GM19351 (cell line): ENCODE measurements around the gene ZNF407.
"Not testable (repeated sequence)": the region's sequence is repeated elsewhere in the genome, so short reads cannot be mapped to it uniquely, and the experiment has no call there.

Source experiments
- ATAC-seq: cut with Tn5 transposase; IDR thresholded peaks from one replicate; pipeline ENCODE4 v1.9.1; 2021; ENCODE audit warnings: mild to moderate bottlenecking, moderate library complexity; ENCODE audit not compliant: unreplicated experiment

The ZNF407 gene

GRCh38 chr18:74951165-74951760 lies 353.6 kb downstream of the ZNF407 start:
- no peak for ATAC-seq

GRCh38 chr18:74957588-74958224 lies 360.0 kb downstream of the ZNF407 start:
- ATAC-seq: no peak

- no peak for ATAC-seq
Measured at GRCh38 chr18:74959216-74959615, 361.5 kb downstream of the ZNF407 start.

GRCh38 chr18:74961596-74961995 lies 363.9 kb downstream of the ZNF407 start:
- no peak for ATAC-seq

GRCh38 chr18:74963820-74964446 lies 366.3 kb downstream of the ZNF407 start:
- ATAC-seq: peak; percentile 90

- ATAC-seq: no peak
Measured at GRCh38 chr18:74965682-74966081, 368.0 kb downstream of the ZNF407 start.

GRCh38 chr18:74967438-74967837 lies 369.8 kb downstream of the ZNF407 start:
- no peak for ATAC-seq

- no peak for ATAC-seq
Measured at GRCh38 chr18:74967979-74968378, 370.3 kb downstream of the ZNF407 start.

GRCh38 chr18:74971358-74971757 lies 373.7 kb downstream of the ZNF407 start:
- not testable (repeated sequence) for ATAC-seq

GRCh38 chr18:74971776-74972175 lies 374.1 kb downstream of the ZNF407 start:
- ATAC-seq: not testable (repeated sequence)

GRCh38 chr18:74972354-74972753 lies 374.7 kb downstream of the ZNF407 start:
- ATAC-seq: no peak

- ATAC-seq: no peak
Measured at GRCh38 chr18:74975001-74975400, 377.3 kb downstream of the ZNF407 start.

GRCh38 chr18:74976331-74976909 lies 378.8 kb downstream of the ZNF407 start:
- no peak for ATAC-seq

GRCh38 chr18:74977041-74977440 lies 379.4 kb downstream of the ZNF407 start:
- no peak for ATAC-seq

GRCh38 chr18:74980669-74981068 lies 383.0 kb downstream of the ZNF407 start:
- ATAC-seq: no peak

GRCh38 chr18:74981476-74981875 lies 383.8 kb downstream of the ZNF407 start:
- ATAC-seq: no peak

- ATAC-seq: no peak
Measured at GRCh38 chr18:74982946-74983635, 385.4 kb downstream of the ZNF407 start.

GRCh38 chr18:74989134-74989533 lies 391.5 kb downstream of the ZNF407 start:
- ATAC-seq: no peak

- ATAC-seq: no peak
Measured at GRCh38 chr18:74990563-74991081, 393.0 kb downstream of the ZNF407 start.

- ATAC-seq: peak; percentile 83
Measured at GRCh38 chr18:74994502-74995418, 397.1 kb downstream of the ZNF407 start.
